Glutamatergic neuron (in vitro differentiated cells): ENCODE measurements around the gene MAG. TPM values are rescaled to one million over a fixed set of nuclear protein-coding genes. Genes with fewer than 3 reads are reported as not detected.

Experiments
- DNase-seq: peaks from one replicate; pipeline ENCODE4 v3.0.0; 2022
- H3K27ac Mint-ChIP-seq: one replicate; pipeline ENCODE4 v1.8.0; 2020; ENCODE audit warnings: mild to moderate bottlenecking, mixed read lengths, inconsistent platforms; ENCODE audit not compliant: unreplicated experiment
- H3K27me3 Mint-ChIP-seq: one replicate; pipeline ENCODE4 v1.8.0; 2020; ENCODE audit warnings: mild to moderate bottlenecking, moderate library complexity, mixed read lengths, inconsistent platforms; ENCODE audit not compliant: unreplicated experiment
- H3K36me3 Mint-ChIP-seq: one replicate; pipeline ENCODE4 v1.8.0; 2020; ENCODE audit warnings: mild to moderate bottlenecking, mixed read lengths, inconsistent platforms; ENCODE audit not compliant: unreplicated experiment
- H3K4me1 Mint-ChIP-seq: one replicate; pipeline ENCODE4 v1.8.0; 2020; ENCODE audit warnings: mild to moderate bottlenecking, low read depth, mixed read lengths, inconsistent platforms; ENCODE audit not compliant: unreplicated experiment
- H3K4me3 Mint-ChIP-seq: one replicate; pipeline ENCODE4 v1.8.0; 2020; ENCODE audit warnings: mild to moderate bottlenecking, mixed read lengths, inconsistent platforms; ENCODE audit not compliant: unreplicated experiment
- H3K9me3 Mint-ChIP-seq: one replicate; pipeline ENCODE4 v1.8.0; 2020; ENCODE audit warnings: mild to moderate bottlenecking, moderate library complexity, mixed read lengths, inconsistent platforms; ENCODE audit not compliant: unreplicated experiment
- CTCF ChIP-seq: fragments of 200-600 bp; sonication (generic); IDR thresholded peaks from one replicate; pipeline ENCODE4 v1.5.0; 2021; ENCODE audit not compliant: partially characterized antibody, unreplicated experiment
- total RNA-seq: library from RNA; stranded (reverse); fragmentation: NEBNext Ultra II Directional; extraction: Animal tissue kit (Norgen Biotek cat#: 25700); gene quantifications from one replicate; pipeline ENCODE4 v1.2.1, GENCODE V29; 2021; ENCODE audit not compliant: unreplicated experiment

Gene MAG
- total RNA-seq, 1 donor from 2014 or later = not detected

- Mint-ChIP-seq H3K4me3 (peak within 1 kb of the TSS; percentile 12), H3K36me3 (no peaks in the 10 kb centered on the region), H3K27ac (no peak within 1 kb of the TSS), H3K4me1 (peaks cover under 1% of the 10 kb centered on the region), H3K27me3 (peaks cover 5% of the 10 kb centered on the region), H3K9me3 (peaks cover 4% of the 10 kb centered on the region)
- no peak for TF ChIP-seq CTCF
- no peak for DNase-seq
These were observed 55.4 kb downstream of the MAG start, which contains the start of gene FFAR1 for GRCh38 chr19:35347171-35347929. Gene FFAR1 (plus strand): TSS chr19:35347902. CDS start chr19:35351552, 3,650 bp downstream.

- DNase-seq = no peak
- TF ChIP-seq CTCF = no peak
- H3K9me3 Mint-ChIP-seq = peaks cover 4% of the 10 kb centered on the region
- peak overlapping the region; percentile 12 for H3K4me3 Mint-ChIP-seq
- H3K36me3 Mint-ChIP-seq = no peaks in the 10 kb centered on the region
- H3K4me1 Mint-ChIP-seq = peaks cover 1% of the 10 kb centered on the region
- H3K27me3 Mint-ChIP-seq = peaks cover 6% of the 10 kb centered on the region
- no peak overlapping the region for H3K27ac Mint-ChIP-seq
These were observed 56.0 kb downstream of the MAG start for GRCh38 chr19:35347930-35348298.

GRCh38 chr19:35348911-35349611, 57.1 kb downstream of the MAG start:
- DNase-seq = no peak
- Mint-ChIP-seq H3K27me3 (peaks cover 6% of the 10 kb centered on the region), H3K36me3 (no peaks in the 10 kb centered on the region), H3K4me1 (peaks cover 1% of the 10 kb centered on the region), H3K4me3 (no peak overlapping the region), H3K27ac (no peak overlapping the region), H3K9me3 (peaks cover 4% of the 10 kb centered on the region)
- TF ChIP-seq CTCF = no peak

GRCh38 chr19:35349614-35350521, 57.9 kb downstream of the MAG start:
- peaks cover 1% of the 10 kb centered on the region for H3K4me1 Mint-ChIP-seq
- H3K27me3 Mint-ChIP-seq = peaks cover 6% of the 10 kb centered on the region
- no peak for TF ChIP-seq CTCF
- DNase-seq = no peak
- H3K4me3 Mint-ChIP-seq = no peak overlapping the region
- no peak overlapping the region for H3K27ac Mint-ChIP-seq
- peaks cover 4% of the 10 kb centered on the region for H3K9me3 Mint-ChIP-seq
- H3K36me3 Mint-ChIP-seq = no peaks in the 10 kb centered on the region
